WTC11 (cell line): Measurements from ENCODE around the gene VSTM2L. TPM values are rescaled to one million over a fixed set of nuclear protein-coding genes. Genes with fewer than 3 reads are reported as not detected.

Experiments
- ATAC-seq: fragments of 200-7000 bp; cut with Tn5 transposase; 2 replicates; pipeline ENCODE4 v1.10.0; 2021; ENCODE audit warnings: mild to moderate bottlenecking, moderate library complexity
- CTCF ChIA-PET: fragments of 300-600 bp; sonication (Branson Sonifier 250); formaldehyde crosslinking; loops from one replicate; lab custom pipeline; 2021; ENCODE audit warnings: antibody characterized with exemption; lab: Charles Lee
- POLR2A ChIA-PET: fragments of 350-600 bp; sonication (Branson Sonifier 250); formaldehyde crosslinking; loops from one replicate; lab custom pipeline; 2021; ENCODE audit warnings: antibody characterized with exemption; lab: Charles Lee
- DNase-seq: peaks from one replicate; pipeline ENCODE4 v3.0.0; 2021; ENCODE audit warnings: low spot score
- H3K27ac Mint-ChIP-seq: 2 replicates; pipeline ENCODE4 v1.8.0; 2021; ENCODE audit warnings: mixed read lengths
- H3K27me3 Mint-ChIP-seq: 2 replicates; pipeline ENCODE4 v1.8.0; 2021; ENCODE audit warnings: low read depth, mild to moderate bottlenecking, moderate library complexity, mixed read lengths
- H3K36me3 Mint-ChIP-seq: 2 replicates; pipeline ENCODE4 v1.8.0; 2021; ENCODE audit warnings: mixed read lengths
- H3K4me1 Mint-ChIP-seq: 2 replicates; pipeline ENCODE4 v1.8.0; 2022; ENCODE audit warnings: mixed read lengths
- H3K4me3 Mint-ChIP-seq: 2 replicates; pipeline ENCODE4 v1.8.0; 2021; ENCODE audit warnings: mild to moderate bottlenecking, moderate library complexity, mixed read lengths
- H3K9me3 Mint-ChIP-seq: 2 replicates; pipeline ENCODE4 v1.8.0; 2021; ENCODE audit warnings: mixed read lengths
- CBFB ChIP-seq: sonication (generic); formaldehyde crosslinking; IDR thresholded peaks from 2 replicates; pipeline ENCODE4 v1.8.1; 2022; ENCODE audit warnings: mild to moderate bottlenecking, low read depth, missing genetic modification reagents
- CREB1 ChIP-seq: sonication (generic); formaldehyde crosslinking; IDR thresholded peaks from 2 replicates; pipeline ENCODE4 v1.8.0; 2023; ENCODE audit warnings: mild to moderate bottlenecking, missing genetic modification reagents
- ELF4 ChIP-seq: sonication (generic); formaldehyde crosslinking; IDR thresholded peaks from 2 replicates; pipeline ENCODE4 v1.8.1; 2022; ENCODE audit warnings: low read depth, mild to moderate bottlenecking, moderate library complexity, missing genetic modification reagents
- EMX1 ChIP-seq: fragments of 250-450 bp; sonication (Bioruptor Pico); IDR thresholded peaks from 2 replicates; pipeline ENCODE4 v1.8.0; 2021; ENCODE audit warnings: mild to moderate bottlenecking
- GABPB1 ChIP-seq: sonication (generic); formaldehyde crosslinking; IDR thresholded peaks from 2 replicates; pipeline ENCODE4 v1.8.1; 2023; ENCODE audit warnings: mild to moderate bottlenecking, missing genetic modification reagents
- JUN ChIP-seq: sonication (generic); formaldehyde crosslinking; IDR thresholded peaks from 2 replicates; pipeline ENCODE4 v1.8.0; 2023; ENCODE audit warnings: mild to moderate bottlenecking, missing genetic modification reagents
- MYBL2 ChIP-seq: sonication (generic); formaldehyde crosslinking; IDR thresholded peaks from 2 replicates; pipeline ENCODE4 v1.8.1; 2023; ENCODE audit warnings: mild to moderate bottlenecking, moderate library complexity, missing genetic modification reagents
- OVOL2 ChIP-seq: fragments of 250-450 bp; sonication (Bioruptor Pico); IDR thresholded peaks from 2 replicates; pipeline ENCODE4 v1.9.0; 2021; ENCODE audit warnings: mild to moderate bottlenecking, borderline replicate concordance
- PRRX2 ChIP-seq: fragments of 250-450 bp; sonication (Bioruptor Pico); IDR thresholded peaks from 2 replicates; pipeline ENCODE4 v1.8.0; 2021; ENCODE audit warnings: mild to moderate bottlenecking
- SOX15 ChIP-seq: fragments of 250-450 bp; sonication (Bioruptor Pico); IDR thresholded peaks from 2 replicates; pipeline ENCODE4 v1.9.0; 2021; ENCODE audit warnings: mild to moderate bottlenecking
- SP1 ChIP-seq: sonication (generic); formaldehyde crosslinking; conservative IDR thresholded peaks from 2 replicates; pipeline ENCODE4 v1.8.1; 2022; ENCODE audit warnings: missing genetic modification reagents
- ZNF138 ChIP-seq: sonication (generic); formaldehyde crosslinking; conservative IDR thresholded peaks from 2 replicates; pipeline ENCODE4 v1.8.1; 2022; ENCODE audit warnings: mild to moderate bottlenecking, moderate library complexity, missing genetic modification reagents
- ZNF317 ChIP-seq: sonication (generic); formaldehyde crosslinking; IDR thresholded peaks from 2 replicates; pipeline ENCODE4 v1.8.1; 2023; ENCODE audit warnings: low read depth, mild to moderate bottlenecking, moderate library complexity, missing genetic modification reagents, borderline replicate concordance
- ZNF416 ChIP-seq: fragments of 250-450 bp; sonication (Bioruptor Pico); IDR thresholded peaks from 2 replicates; pipeline ENCODE4 v1.9.0; 2021; ENCODE audit warnings: mild to moderate bottlenecking, inconsistent platforms
- total RNA-seq: library from RNA; stranded (reverse); gene quantifications from 3 replicates; pipeline ENCODE4 v1.2.3, GENCODE V29; 2021
- TF ChIP-seq, protein P1 (sequence below): sonication (generic); formaldehyde crosslinking; IDR thresholded peaks from 2 replicates; pipeline ENCODE4 v1.8.0; 2022; ENCODE audit warnings: mild to moderate bottlenecking, missing genetic modification reagents
- TF ChIP-seq, protein P2 (sequence below): fragments of 250-450 bp; sonication (Bioruptor Pico); IDR thresholded peaks from 2 replicates; pipeline ENCODE4 v1.9.0; 2021; ENCODE audit warnings: mild to moderate bottlenecking, borderline replicate concordance
- TF ChIP-seq, protein P3 (sequence below): fragments of 250-450 bp; sonication (Bioruptor Pico); IDR thresholded peaks from 2 replicates; pipeline ENCODE4 v2.1.2; 2022; ENCODE audit warnings: mild to moderate bottlenecking, moderate library complexity
- TF ChIP-seq, protein P4 (sequence below): sonication (generic); formaldehyde crosslinking; IDR thresholded peaks from 2 replicates; pipeline ENCODE4 v1.8.1; 2022; ENCODE audit warnings: low read depth, mild to moderate bottlenecking, moderate library complexity, missing genetic modification reagents, borderline replicate concordance
- TF ChIP-seq, protein P5 (sequence below): sonication (generic); formaldehyde crosslinking; IDR thresholded peaks from 2 replicates; pipeline ENCODE4 v1.8.0; 2022; ENCODE audit warnings: mild to moderate bottlenecking, missing genetic modification reagents
- TF ChIP-seq, protein P6 (sequence below): sonication (generic); formaldehyde crosslinking; IDR thresholded peaks from 2 replicates; pipeline ENCODE4 v1.8.0; 2022; ENCODE audit warnings: mild to moderate bottlenecking, missing genetic modification reagents

Gene VSTM2L
- total RNA-seq, 1 experiment from 2014 or later, result 1.9 TPM

DNA sequence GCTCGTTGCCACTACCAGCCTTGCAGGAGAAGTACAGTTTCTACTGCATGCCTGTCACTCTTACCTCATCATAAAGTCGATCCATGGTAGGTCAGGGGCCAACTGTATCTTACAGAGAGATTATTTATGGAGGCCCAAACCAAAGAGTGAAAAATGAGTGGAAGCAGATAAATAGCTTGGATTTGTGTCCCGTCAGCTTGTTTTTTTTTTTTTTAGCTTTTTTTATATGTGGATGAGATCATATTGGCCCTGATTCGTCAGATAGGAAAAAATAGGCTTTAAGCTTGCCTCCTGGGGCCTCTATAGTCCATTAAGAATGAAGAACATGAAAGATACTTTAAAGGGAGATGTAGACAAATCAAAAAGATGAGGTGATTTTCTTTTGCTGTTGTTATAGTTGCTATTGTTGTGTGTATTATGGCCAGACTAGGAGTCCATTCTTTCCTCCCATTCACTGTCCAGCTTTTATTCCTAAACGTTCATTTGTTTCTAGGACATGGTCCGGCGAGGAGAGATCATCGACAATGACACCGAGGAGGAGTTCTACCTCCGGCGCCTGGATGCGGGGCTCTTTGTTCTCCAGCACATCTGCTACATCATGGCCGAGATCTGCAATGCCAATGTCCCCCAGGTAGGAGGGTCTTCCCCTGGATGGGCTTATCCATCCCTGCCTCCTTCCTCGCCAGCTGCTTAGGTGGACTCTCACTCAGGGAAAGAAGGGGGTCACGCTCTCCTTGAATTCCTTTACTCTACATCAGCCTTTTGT, 43.3 kb upstream of the VSTM2L start (continued):
- TF ChIP-seq, protein P1, sequence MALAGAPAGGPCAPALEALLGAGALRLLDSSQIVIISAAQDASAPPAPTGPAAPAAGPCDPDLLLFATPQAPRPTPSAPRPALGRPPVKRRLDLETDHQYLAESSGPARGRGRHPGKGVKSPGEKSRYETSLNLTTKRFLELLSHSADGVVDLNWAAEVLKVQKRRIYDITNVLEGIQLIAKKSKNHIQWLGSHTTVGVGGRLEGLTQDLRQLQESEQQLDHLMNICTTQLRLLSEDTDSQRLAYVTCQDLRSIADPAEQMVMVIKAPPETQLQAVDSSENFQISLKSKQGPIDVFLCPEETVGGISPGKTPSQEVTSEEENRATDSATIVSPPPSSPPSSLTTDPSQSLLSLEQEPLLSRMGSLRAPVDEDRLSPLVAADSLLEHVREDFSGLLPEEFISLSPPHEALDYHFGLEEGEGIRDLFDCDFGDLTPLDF (CRISPR knock-in tag), result no peak
- TF ChIP-seq, all 79 proteins: peak for 0

DNA sequence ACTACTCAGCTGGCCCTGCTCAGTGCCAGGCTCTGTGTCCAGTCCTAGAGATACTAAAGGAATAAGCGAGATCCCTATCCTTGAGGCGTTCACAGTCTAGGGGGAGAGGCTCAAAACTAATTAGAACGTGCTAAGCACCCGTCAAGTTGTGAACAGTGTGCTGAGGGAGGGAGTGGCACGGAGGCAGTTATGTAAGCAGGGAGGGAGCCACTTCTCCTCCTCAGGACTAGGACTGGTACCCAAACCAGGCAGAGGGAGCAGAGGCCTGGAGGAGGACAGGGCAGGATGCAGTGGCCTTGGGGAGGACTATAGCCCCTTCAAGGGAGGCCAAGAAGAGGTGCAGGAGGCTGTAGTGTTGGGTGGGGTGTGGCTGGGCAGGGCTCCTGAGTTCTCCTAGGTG, 39.6 kb upstream of the VSTM2L start:
- ChIA-PET CTCF (no interaction called here), POLR2A (no interaction called here)
- TF ChIP-seq, protein P2, sequence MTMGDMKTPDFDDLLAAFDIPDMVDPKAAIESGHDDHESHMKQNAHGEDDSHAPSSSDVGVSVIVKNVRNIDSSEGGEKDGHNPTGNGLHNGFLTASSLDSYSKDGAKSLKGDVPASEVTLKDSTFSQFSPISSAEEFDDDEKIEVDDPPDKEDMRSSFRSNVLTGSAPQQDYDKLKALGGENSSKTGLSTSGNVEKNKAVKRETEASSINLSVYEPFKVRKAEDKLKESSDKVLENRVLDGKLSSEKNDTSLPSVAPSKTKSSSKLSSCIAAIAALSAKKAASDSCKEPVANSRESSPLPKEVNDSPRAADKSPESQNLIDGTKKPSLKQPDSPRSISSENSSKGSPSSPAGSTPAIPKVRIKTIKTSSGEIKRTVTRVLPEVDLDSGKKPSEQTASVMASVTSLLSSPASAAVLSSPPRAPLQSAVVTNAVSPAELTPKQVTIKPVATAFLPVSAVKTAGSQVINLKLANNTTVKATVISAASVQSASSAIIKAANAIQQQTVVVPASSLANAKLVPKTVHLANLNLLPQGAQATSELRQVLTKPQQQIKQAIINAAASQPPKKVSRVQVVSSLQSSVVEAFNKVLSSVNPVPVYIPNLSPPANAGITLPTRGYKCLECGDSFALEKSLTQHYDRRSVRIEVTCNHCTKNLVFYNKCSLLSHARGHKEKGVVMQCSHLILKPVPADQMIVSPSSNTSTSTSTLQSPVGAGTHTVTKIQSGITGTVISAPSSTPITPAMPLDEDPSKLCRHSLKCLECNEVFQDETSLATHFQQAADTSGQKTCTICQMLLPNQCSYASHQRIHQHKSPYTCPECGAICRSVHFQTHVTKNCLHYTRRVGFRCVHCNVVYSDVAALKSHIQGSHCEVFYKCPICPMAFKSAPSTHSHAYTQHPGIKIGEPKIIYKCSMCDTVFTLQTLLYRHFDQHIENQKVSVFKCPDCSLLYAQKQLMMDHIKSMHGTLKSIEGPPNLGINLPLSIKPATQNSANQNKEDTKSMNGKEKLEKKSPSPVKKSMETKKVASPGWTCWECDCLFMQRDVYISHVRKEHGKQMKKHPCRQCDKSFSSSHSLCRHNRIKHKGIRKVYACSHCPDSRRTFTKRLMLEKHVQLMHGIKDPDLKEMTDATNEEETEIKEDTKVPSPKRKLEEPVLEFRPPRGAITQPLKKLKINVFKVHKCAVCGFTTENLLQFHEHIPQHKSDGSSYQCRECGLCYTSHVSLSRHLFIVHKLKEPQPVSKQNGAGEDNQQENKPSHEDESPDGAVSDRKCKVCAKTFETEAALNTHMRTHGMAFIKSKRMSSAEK (CRISPR knock-in tag), result no peak
- TF ChIP-seq, protein P1 (CRISPR knock-in tag), result no peak
- no peak for TF ChIP-seq SOX15 (CRISPR knock-in tag)
- no peak for TF ChIP-seq ZNF138
- TF ChIP-seq, protein P3, sequence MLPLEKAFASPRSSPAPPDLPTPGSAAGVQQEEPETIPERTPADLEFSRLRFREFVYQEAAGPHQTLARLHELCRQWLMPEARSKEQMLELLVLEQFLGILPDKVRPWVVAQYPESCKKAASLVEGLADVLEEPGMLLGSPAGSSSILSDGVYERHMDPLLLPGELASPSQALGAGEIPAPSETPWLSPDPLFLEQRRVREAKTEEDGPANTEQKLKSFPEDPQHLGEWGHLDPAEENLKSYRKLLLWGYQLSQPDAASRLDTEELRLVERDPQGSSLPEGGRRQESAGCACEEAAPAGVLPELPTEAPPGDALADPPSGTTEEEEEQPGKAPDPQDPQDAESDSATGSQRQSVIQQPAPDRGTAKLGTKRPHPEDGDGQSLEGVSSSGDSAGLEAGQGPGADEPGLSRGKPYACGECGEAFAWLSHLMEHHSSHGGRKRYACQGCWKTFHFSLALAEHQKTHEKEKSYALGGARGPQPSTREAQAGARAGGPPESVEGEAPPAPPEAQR, result no peak
- no peak for TF ChIP-seq MYBL2 (CRISPR knock-in tag)
- no peak for TF ChIP-seq CREB1 (CRISPR knock-in tag)
- peaks cover 13% of the 10 kb centered on the region for H3K36me3 Mint-ChIP-seq
- DNase-seq (no peak), ATAC-seq (no peak)
- H3K9me3 Mint-ChIP-seq, result no peaks in the 10 kb centered on the region
- H3K27me3 Mint-ChIP-seq, result no peaks in the 10 kb centered on the region
- no peak overlapping the region for H3K4me3 Mint-ChIP-seq
- no peak overlapping the region for H3K27ac Mint-ChIP-seq
- peaks cover 5% of the 10 kb centered on the region for H3K4me1 Mint-ChIP-seq

DNA sequence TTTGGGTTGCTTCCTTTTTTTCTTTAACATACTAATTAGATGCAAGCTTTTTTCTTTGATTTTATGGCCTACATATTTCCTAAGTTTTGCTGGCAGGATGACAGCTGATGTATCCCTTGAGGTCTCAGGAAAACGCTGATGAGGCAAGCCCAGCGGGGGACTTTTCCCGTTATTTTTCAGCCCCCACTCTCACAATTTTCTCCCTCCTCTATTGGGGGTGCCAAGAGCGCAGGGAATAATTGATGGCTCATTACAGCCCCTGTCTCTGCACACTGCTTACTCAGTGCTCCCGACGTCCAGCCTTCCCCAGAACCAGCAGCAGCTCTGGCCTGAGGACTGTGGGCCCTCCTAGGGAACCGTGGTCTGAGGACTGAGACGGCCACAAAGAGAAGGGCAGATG, 38.6 kb upstream of the VSTM2L start:
- ATAC-seq (no peak), DNase-seq (no peak)
- ChIA-PET POLR2A (no interaction called here), CTCF (interaction anchor here (0.6 to 1.1 kb wide), 2 partner anchors 36 to 300 kb away, joined by 3 read pairs; no protein-coding TSS in a partner anchor)
- no peaks in the 10 kb centered on the region for H3K27me3 Mint-ChIP-seq
- no peaks in the 10 kb centered on the region for H3K9me3 Mint-ChIP-seq
- no peak overlapping the region for H3K4me3 Mint-ChIP-seq
- H3K27ac Mint-ChIP-seq, result no peak overlapping the region
- peaks cover 12% of the 10 kb centered on the region for H3K36me3 Mint-ChIP-seq
- H3K4me1 Mint-ChIP-seq, result peaks cover 15% of the 10 kb centered on the region
- TF ChIP-seq JUN (no peak), ZNF416 (CRISPR knock-in tag) (no peak), OVOL2 (CRISPR knock-in tag) (no peak), ZNF317 (no peak), ELF4 (no peak), PRRX2 (no peak), EMX1 (no peak), CBFB (CRISPR knock-in tag) (no peak), GABPB1 (CRISPR knock-in tag) (no peak), SP1 (CRISPR knock-in tag) (no peak)
- TF ChIP-seq, protein P4, sequence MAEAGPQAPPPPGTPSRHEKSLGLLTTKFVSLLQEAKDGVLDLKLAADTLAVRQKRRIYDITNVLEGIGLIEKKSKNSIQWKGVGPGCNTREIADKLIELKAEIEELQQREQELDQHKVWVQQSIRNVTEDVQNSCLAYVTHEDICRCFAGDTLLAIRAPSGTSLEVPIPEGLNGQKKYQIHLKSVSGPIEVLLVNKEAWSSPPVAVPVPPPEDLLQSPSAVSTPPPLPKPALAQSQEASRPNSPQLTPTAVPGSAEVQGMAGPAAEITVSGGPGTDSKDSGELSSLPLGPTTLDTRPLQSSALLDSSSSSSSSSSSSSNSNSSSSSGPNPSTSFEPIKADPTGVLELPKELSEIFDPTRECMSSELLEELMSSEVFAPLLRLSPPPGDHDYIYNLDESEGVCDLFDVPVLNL (CRISPR knock-in tag), result no peak
- TF ChIP-seq, protein P5, sequence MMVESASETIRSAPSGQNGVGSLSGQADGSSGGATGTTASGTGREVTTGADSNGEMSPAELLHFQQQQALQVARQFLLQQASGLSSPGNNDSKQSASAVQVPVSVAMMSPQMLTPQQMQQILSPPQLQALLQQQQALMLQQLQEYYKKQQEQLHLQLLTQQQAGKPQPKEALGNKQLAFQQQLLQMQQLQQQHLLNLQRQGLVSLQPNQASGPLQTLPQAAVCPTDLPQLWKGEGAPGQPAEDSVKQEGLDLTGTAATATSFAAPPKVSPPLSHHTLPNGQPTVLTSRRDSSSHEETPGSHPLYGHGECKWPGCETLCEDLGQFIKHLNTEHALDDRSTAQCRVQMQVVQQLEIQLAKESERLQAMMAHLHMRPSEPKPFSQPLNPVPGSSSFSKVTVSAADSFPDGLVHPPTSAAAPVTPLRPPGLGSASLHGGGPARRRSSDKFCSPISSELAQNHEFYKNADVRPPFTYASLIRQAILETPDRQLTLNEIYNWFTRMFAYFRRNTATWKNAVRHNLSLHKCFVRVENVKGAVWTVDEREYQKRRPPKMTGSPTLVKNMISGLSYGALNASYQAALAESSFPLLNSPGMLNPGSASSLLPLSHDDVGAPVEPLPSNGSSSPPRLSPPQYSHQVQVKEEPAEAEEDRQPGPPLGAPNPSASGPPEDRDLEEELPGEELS (CRISPR knock-in tag), result no peak
- TF ChIP-seq, protein P6, sequence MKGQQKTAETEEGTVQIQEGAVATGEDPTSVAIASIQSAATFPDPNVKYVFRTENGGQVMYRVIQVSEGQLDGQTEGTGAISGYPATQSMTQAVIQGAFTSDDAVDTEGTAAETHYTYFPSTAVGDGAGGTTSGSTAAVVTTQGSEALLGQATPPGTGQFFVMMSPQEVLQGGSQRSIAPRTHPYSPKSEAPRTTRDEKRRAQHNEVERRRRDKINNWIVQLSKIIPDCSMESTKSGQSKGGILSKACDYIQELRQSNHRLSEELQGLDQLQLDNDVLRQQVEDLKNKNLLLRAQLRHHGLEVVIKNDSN (CRISPR knock-in tag), result no peak
